BE2C (cell line): Measurements from ENCODE around the gene GAL3ST3.

Source experiments
- DNase-seq: peaks from one replicate; pipeline ENCODE4 v3.0.0-alpha.2; 2020
- H3K27me3 ChIP-seq: fragments of 250-450 bp; sonication (Bioruptor Pico); 2 replicates; pipeline ENCODE4 v1.5.1; 2020; ENCODE audit warnings: mild to moderate bottlenecking
- H3K36me3 ChIP-seq: fragments of 250-450 bp; sonication (Bioruptor Pico); 2 replicates; pipeline ENCODE4 v1.5.1; 2020; ENCODE audit warnings: mild to moderate bottlenecking
- H3K4me1 ChIP-seq: fragments of 250-450 bp; sonication (Bioruptor Pico); 2 replicates; pipeline ENCODE4 v1.5.1; 2020
- H3K4me3 ChIP-seq: 2 replicates; pipeline ENCODE4 v1.5.1; 2011; ENCODE audit warnings: low read depth, low read length
- H3K9me3 ChIP-seq: fragments of 250-450 bp; sonication (Bioruptor Pico); 2 replicates; pipeline ENCODE4 v1.5.1; 2020
- TF ChIP-seq, protein P1 (sequence below): IDR thresholded peaks from 2 replicates; pipeline ENCODE4 v1.5.1; 2012; ENCODE audit warnings: mild to moderate bottlenecking, low read depth, low read length

Gene GAL3ST3

DNA sequence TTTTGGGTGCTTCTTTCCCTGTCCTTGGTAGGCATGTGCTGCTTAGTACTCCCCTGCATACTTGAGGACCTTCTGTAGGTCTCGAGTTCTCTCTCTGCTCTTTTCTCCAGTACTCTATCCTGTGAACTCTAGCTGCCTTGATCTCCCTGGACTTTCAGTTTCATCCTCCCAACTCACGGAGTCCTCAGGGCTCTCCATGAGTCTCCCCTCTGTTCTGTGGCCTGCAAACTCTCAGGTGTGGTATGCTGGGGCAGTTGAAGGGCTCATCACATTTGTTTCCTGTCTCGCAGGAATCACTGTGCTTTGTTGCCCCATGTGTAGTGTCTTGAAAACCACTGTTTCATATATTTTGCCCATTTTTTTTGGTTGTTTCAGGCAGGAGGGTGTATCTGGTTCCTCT is 17.8 kb upstream of the GAL3ST3 start:
- peaks cover 69% of the 10 kb centered on the region for H3K36me3 ChIP-seq
- peaks cover 11% of the 10 kb centered on the region for H3K4me1 ChIP-seq
- TF ChIP-seq, protein P1, sequence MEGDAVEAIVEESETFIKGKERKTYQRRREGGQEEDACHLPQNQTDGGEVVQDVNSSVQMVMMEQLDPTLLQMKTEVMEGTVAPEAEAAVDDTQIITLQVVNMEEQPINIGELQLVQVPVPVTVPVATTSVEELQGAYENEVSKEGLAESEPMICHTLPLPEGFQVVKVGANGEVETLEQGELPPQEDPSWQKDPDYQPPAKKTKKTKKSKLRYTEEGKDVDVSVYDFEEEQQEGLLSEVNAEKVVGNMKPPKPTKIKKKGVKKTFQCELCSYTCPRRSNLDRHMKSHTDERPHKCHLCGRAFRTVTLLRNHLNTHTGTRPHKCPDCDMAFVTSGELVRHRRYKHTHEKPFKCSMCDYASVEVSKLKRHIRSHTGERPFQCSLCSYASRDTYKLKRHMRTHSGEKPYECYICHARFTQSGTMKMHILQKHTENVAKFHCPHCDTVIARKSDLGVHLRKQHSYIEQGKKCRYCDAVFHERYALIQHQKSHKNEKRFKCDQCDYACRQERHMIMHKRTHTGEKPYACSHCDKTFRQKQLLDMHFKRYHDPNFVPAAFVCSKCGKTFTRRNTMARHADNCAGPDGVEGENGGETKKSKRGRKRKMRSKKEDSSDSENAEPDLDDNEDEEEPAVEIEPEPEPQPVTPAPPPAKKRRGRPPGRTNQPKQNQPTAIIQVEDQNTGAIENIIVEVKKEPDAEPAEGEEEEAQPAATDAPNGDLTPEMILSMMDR: no peak
- H3K9me3 ChIP-seq: no peaks in the 10 kb centered on the region
- no peaks in the 10 kb centered on the region for H3K27me3 ChIP-seq
- no peak overlapping the region for H3K4me3 ChIP-seq
- DNase-seq: no peak

DNA sequence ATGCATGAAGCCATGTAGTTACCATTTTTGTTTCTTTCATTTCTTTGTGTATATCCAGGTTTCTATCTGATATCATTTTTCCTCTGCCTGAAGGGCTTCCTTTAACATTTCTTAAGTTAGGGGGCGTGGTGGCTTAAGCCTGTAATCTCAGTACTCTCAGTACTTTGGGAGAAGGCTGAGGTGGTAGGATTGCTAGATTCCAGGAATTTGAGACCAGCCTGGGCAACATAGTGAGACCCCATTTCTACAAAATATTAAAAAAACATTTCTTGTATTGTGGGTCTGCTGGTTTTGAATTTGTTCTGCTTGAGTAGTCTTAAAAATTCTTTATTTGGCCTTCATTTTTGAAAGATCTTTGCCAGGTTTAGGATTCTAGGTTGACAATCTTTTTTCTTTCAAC is 15.6 kb upstream of the GAL3ST3 start:
- Histone ChIP-seq H3K36me3 (peaks cover 90% of the 10 kb centered on the region), H3K9me3 (no peaks in the 10 kb centered on the region), H3K4me3 (no peak overlapping the region), H3K4me1 (peaks cover 11% of the 10 kb centered on the region), H3K27me3 (no peaks in the 10 kb centered on the region)
- TF ChIP-seq, protein P1: no peak
- no peak for DNase-seq

DNA sequence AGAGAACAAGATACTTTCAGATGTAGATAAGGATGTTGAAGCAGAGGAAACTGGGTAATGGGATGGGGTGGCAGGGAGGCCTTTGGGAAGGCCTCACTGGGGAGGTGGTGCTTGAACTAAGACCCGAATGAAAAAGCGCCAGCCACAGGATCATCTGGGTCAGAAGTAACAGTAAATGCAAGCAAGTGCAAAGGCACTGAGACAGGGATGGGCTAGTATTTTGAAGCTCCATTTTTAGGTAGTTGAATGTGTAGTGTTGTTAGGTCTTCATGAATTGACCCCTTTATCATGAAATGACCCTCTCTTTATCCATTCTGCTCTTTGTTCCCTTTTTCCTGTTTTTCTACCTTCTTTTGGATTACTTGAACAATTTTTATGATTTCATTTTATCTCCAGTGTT is 14.9 kb upstream of the GAL3ST3 start:
- TF ChIP-seq, protein P1: no peak
- peaks cover 5% of the 10 kb centered on the region for H3K4me1 ChIP-seq
- no peaks in the 10 kb centered on the region for H3K9me3 ChIP-seq
- H3K36me3 ChIP-seq: peaks cover 93% of the 10 kb centered on the region
- H3K27me3 ChIP-seq: no peaks in the 10 kb centered on the region
- H3K4me3 ChIP-seq: no peak overlapping the region
- DNase-seq: no peak

DNA sequence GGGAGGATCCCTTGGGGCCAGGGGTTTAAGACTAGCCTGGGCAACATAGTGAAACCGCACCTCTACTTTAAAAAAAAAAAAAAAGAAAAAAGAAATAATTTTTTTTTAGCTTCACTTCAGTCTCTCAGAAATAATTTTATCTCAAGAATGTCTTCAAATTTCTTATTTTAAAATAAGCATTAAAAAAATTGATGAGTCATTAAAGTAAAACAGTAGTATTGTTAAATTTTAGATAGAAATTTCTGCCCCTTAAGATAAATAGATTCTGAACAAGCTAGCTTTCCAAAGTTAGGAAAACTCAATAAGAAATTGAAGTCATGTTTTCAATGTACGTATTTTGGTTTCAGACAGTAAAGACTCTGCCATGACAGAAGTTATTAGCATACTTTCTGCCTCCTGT is 13.4 kb upstream of the GAL3ST3 start:
- no peaks in the 10 kb centered on the region; the same call in 1 of the 2 replicates for H3K4me1 ChIP-seq
- peaks cover 93% of the 10 kb centered on the region for H3K36me3 ChIP-seq
- H3K4me3 ChIP-seq: no peak overlapping the region
- TF ChIP-seq, protein P1: no peak
- no peaks in the 10 kb centered on the region for H3K27me3 ChIP-seq
- no peaks in the 10 kb centered on the region for H3K9me3 ChIP-seq
- DNase-seq: no peak

DNA sequence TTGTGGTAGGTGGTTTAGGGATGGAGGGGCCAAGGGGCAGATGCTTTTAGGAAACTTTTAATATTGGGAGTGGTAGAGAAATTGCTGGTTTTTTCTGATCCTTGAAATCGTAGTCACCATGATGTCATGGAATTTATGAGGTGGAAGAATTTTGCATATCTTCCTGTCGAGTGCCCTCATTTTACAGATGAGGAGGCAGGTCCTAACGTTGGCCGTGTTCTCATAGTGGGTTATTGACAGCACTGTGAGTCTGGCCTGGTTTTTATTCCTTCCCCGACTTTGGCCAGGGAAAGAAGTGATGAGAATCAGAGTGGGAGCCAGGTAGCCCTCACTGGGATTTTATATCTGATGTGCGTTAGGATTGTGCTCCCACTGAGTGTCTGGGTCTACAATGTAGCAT is 12.3 kb upstream of the GAL3ST3 start:
- TF ChIP-seq, protein P1: no peak
- no peak for DNase-seq
- H3K27me3 ChIP-seq: no peaks in the 10 kb centered on the region
- H3K36me3 ChIP-seq: peaks cover 92% of the 10 kb centered on the region
- H3K4me1 ChIP-seq: no peaks in the 10 kb centered on the region; the same call in 1 of the 2 replicates
- no peak overlapping the region for H3K4me3 ChIP-seq
- no peaks in the 10 kb centered on the region for H3K9me3 ChIP-seq

DNA sequence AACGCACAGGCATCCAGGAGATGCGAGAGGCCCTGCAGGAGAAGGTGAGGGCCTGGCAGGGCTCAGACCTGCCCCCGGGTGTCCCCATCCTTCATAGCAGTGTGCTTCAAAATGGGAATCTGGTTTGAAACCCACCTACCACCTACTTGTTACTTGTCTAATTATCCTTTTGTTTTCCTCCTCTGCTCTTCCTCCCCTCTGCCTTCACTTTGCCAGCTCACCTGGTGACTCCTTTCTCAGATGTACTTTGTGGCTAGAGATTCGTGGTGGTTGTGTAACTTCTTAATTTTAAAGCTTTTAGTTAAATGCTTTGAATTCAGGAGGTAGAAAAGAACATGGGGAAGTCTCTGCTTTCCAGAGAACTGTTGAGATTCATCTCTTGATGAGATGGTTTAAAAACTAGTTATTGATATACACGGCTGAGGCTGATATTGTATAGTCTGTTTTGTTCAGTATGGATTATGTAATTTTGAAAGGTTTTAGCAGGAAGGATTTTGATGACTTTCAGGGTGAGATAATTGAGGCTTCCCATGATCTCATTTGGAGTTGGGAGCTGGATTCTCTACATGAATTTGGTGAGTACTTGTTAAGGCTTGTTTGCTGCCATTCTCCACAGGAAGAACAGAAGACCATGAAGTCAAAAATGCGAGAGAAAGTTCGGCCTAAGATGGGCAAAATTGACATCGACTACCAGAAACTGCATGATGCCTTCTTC is 11.2 kb upstream of the GAL3ST3 start:
- no peaks in the 10 kb centered on the region for H3K27me3 ChIP-seq
- DNase-seq: no peak

More for the DNA sequence above, 11.2 kb upstream of the GAL3ST3 start:
- Histone ChIP-seq H3K4me3 (no peak overlapping the region), H3K9me3 (no peaks in the 10 kb centered on the region), H3K4me1 (no peaks in the 10 kb centered on the region; the same call in 1 of the 2 replicates), H3K36me3 (peaks cover 93% of the 10 kb centered on the region)
- TF ChIP-seq, protein P1: no peak
